HK-2 (cell line): Measurements from ENCODE around the gene PPP1R37.
"Not testable (repeated sequence)": the region's sequence is repeated elsewhere in the genome, so short reads cannot be mapped to it uniquely, and the experiment has no call there.

ENCODE experiments used
- DNase-seq: peaks from one replicate; pipeline ENCODE4 v3.0.0-alpha.2; 2018; ENCODE audit not compliant: unreplicated experiment

Gene PPP1R37

GRCh38 chr19:45114116-45114515, 21.1 kb downstream of the PPP1R37 start:
- DNase-seq: no peak

GRCh38 chr19:45115809-45116615, 23.0 kb downstream of the PPP1R37 start:
- no peak for DNase-seq

- DNase-seq: no peak
Observed at GRCh38 chr19:45117167-45117594, 24.2 kb downstream of the PPP1R37 start.

DNA sequence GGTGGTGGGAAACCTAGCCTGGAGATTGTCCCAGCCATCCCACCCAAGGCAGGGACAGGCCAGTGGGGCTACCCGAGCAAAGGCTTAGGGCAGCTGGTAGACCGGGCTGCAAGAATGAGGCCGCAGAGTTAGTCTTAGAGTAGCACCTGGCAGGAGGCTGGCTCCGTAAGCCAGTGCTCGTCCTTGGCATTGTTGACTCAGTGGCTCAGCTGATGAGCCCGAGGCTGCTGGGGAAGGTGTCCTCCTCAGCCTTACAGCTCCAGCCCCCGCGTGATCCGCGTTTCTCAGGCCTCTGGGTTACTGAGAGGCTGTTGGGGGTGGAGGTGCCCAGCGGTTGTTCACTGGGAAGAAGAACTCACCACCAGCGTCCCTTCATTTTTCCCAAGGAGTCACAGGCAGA, 24.7 kb downstream of the PPP1R37 start:
- no peak for DNase-seq

DNA sequence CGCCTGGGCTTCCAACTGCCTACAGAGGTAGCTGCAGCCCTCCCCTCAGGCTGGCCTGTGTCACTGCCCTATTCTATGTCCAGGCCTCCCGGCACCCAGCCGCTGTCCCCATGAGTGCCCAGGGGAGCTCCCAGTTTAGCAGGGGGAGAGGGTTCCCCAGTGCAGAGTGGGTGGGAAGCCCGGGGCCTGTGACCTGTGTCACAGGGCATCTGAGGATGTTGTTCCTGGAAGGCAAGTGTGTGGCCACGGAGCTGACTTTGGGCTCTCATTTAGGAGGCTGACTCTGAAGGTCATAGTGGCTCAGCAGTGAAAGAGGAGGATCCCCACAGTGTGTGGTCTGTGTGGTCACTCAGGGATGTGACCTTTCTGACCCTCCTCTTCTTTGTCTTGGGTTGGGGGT, 25.1 kb downstream of the PPP1R37 start:
- DNase-seq: no peak

GRCh38 chr19:45118591-45119355, 25.8 kb downstream of the PPP1R37 start:
- DNase-seq: not testable (repeated sequence)

DNA sequence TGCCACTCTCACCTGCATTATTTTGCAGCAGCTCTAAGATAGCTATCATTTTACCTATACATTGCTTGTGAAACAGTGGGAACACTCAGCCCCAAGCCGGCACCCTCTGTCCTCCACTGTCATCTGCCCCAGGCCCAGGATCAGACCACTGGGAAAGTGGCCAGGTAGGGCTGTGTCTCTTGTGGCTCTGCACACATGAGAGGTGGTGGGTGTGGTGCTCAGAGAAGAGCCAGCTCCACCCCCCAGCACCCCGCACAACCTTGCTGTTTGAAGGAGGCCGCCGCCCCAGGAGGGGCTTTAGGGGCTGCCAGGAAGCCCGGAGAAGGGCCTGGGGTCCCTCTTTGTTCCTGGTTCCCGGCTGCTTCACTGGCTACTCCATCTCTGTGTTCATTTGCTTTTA, 26.6 kb downstream of the PPP1R37 start:
- DNase-seq: no peak

- no peak for DNase-seq
Observed at GRCh38 chr19:45121827-45122345, 28.9 kb downstream of the PPP1R37 start.

DNA sequence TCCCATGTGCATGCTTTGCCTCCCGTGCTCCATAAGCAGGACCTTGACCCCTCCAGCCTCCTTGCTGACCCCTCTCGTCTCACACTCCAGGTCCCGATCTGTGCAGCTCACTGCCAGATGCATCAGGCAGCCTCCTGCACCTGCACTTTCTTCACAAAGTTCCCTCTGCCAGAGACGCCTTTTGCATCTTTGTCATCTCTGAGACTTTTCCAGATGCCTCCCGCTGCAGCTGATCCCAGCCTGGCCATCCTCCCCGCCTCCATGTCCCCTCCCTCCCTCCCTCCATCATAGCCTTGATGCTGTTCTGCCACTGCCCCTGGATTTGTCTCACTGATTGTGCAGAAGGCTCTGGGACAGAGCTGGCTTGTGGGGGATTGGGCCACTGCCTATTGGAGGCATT, 29.9 kb downstream of the PPP1R37 start:
- DNase-seq: no peak

DNA sequence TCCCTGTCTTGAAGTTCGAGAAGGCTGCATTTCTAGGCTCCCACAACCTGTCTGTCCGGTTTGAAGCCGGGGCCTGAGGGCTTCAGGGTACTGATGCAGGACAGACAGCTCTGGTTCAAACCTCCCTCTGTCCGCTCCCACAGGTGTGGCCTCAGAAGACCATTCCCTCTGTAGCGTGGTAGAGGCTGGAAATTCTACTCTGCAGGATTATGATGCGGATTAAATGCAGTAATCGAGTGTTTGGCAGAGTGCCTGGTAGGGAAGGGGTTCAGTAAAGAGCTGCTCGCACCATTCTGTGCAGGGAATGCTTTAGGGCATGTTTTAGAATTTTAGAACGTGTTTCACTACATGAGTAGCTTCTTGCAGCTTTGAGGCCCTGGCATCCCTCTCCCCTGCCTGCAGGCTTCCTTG, 30.5 kb downstream of the PPP1R37 start:
- DNase-seq: no peak

DNA sequence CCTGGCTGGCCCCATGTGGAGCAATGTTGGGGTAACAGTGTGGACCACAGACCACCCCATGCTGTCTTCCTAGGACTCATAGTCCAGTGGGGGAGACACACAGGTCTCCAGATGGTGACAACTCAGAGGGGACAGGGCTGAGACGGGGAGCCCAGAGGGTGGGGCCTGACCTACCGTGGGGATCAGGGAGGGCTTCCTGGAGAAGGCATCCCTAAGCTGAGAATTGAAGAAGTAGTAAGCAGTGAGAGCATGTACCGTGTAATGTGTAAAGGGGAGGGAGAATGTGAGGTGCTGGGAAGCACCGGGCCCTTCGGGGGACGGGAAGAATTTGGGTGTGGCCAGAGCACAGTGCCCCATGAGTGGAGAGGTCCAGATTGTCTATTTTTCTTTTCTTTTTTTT, 31.0 kb downstream of the PPP1R37 start:
- DNase-seq: no peak

DNA sequence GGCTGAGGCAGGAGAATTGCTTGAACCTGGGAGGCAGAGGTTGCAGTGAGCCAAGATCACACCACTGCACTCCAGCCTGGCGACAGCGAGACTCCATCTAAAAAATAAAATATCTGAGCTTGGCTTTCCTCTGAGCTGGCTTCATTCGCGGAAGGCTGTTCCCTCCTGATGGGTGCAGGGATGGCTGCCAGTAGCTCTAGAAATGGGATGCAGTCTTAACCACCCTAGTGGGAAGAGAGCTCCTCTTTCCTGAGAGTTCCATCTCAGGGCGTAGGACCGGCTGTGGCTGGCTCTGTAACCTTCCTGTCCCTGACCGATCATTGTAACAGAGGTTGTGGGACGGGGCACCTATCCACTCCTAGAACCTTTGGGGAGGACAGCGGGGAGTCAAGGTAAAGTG, 32.4 kb downstream of the PPP1R37 start:
- no peak for DNase-seq

DNA sequence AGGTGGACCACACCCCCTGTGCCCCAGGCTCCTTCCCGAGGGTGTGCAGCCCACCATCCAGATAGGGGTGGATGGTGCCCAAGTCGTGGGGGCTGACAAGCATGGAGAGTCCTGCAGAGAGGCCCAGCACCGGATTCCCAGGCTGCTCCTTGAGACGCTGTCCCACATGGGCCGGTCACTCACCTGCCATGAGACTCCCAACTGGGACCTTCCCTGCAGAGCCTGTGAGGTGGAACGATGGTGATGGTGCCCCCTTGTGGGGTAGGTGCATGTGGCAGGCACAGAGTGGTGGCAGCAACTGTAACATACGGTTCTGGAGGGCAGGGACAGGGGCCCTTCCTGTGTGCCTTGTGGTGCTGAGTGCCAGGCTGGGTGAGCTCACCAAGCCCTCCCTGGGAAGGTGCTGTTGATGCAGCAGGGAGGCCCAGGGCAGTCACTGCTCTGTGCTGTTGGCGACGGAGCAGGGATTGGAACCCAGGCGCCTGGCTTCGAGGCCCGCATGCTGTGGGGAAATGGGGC, 33.1 kb downstream of the PPP1R37 start:
- peak; percentile 77 for DNase-seq

- DNase-seq: no peak
Observed at GRCh38 chr19:45126654-45127053, 33.7 kb downstream of the PPP1R37 start.

DNA sequence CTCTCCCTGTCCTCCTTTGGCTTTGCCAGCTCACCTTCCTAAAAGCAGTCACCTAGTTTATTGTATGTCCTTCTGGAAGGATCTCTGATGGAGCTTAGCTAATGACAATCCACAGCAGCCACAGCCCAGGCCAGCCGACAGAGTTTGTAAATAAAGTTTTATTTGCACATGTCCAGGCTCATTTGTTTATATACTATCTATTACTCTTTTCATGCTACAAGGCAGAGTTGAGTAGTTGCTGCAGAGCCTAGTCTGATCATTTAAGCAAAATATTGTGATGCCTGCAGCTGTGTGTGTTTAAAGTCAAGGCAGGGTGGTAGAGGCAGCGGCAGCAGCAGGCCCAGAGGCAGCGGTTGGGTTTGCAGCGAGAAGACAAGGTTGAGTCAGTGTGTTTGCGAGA, 35.2 kb downstream of the PPP1R37 start:
- DNase-seq: no peak

GRCh38 chr19:45128806-45129205, 35.8 kb downstream of the PPP1R37 start:
- no peak for DNase-seq

DNA sequence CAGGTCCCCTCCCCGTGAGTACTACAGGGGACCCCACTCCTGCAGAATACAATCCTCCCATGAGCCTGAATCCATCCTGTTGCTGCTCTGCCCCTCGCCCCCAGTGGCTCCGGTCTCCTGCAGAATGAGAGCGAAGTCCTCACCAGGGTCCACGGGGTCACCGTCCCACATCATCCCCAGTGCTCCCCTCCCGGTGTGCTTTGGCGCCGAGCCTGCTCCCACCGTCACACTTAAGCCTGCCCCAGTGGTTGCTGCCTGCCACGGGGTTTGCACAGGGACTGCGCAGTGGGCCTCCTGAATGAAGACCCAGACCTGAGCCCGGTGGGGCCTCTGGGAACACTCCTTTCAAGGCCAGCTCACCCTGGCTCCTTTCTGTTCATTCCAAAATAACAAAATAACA, 37.3 kb downstream of the PPP1R37 start:
- no peak for DNase-seq

DNA sequence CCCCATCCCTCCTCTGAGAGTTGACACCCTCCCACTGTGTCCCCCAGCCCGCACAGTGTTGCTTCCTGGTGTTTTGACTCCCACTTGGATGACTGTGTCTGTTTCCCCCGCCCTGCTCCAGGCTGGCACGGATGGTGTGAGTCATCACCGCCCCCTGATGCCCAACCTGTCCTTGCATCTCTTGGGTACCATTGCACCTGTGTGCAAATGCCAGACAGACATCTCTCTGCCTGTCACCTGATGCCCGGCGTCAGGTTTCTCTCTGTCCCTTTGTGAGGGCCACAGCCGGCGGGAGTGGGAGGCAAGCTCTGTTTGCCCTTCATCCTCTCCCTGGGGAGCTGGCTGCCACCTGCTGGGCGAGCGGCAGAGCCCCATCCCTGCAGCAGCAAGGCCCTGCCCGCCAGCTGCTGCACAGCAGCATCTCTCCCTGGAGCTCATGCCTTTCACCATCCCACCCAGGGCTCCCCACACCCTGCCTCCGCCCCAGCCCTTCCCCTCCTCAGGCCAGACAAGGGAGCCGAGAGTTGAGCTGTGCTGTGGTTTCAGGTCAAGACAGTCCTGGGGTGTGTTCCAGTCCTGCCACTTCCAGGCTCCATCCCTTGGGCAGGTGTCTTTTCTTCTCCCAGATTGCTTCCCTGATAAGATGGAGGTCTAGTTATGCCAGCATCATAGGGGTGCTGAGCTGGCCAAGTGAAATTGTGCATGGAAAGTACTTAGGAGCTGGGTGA, 38.1 kb downstream of the PPP1R37 start:
- no peak for DNase-seq

DNA sequence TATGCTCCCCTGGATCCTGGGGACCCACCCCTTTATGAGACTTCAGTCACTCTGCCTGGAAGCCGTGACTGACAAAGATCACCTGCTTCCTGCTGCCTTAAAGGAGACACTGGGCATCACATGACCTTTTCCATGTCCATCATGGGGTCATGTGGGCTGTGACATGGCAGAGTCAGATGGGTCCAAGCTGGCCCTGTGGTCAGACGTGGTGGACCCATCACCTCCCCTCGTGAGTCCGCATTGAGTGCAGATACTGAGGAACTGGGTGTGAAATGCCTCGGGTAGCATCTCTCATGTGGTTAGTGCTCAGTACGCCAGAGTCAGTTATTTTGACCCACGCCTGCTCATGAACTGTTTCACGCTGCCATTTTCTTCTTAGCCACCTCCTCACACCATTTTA, 40.7 kb downstream of the PPP1R37 start:
- DNase-seq: no peak

DNA sequence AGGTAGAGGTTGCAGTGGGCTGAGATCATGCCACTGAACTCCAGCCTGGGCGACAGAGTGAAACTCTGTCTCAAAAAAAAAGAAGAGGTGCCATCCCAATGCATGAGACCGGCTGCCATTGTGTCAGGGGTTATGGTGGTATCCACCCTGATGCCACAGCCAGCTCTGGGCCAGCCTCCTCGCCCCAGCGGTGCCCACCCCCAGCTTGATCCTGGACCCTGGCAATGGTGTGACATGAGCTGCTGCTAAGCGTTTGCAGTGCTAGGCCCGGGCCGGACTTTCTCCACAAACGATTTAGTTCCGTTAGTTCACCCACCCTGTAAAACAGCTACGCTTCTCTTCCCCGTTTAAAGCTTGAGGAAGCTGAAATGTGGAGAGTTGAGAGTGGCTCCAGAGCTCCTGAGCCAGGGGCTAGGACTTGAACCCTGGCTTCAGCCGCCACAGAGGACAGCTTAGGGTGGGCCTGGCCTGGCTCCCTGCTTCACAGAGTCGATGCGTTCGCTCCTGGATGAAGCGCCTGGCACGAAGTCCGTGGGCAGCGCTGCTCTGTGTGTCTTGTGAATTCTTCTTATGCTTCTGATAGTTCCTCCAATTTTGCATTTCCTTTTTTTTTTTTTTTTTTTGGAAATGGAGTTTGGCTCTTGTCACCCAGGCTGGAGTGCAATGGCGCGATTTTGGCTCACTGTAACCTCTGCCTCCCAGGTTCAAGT, 42.4 kb downstream of the PPP1R37 start:
- no peak for DNase-seq

GRCh38 chr19:45136507-45137178, 43.7 kb downstream of the PPP1R37 start:
- no peak for DNase-seq
